ENCODE measurements around the gene KLHL17.

Gene KLHL17

GRCh38 chr1:965526-966134, 5.2 kb downstream of the KLHL17 start:
- no peaks in the 10 kb centered on the region for H3K9me3 ChIP-seq (ENCODE audit: low read length)
- no peak overlapping the region for H3K4me2 ChIP-seq (ENCODE audit: low read length)
- H4K20me1 ChIP-seq (ENCODE audit: insufficient read depth, low read length) = no peaks in the 10 kb centered on the region
- no peak overlapping the region for H2AFZ ChIP-seq (ENCODE audit: low read length)
- H3K4me3 ChIP-seq (ENCODE audit: low read depth, low read length, poor library complexity, severe bottlenecking) = no peak overlapping the region
- H3K9ac ChIP-seq (ENCODE audit: low read length) = no peak overlapping the region
- H3K9me2 ChIP-seq (ENCODE audit: low read depth, low read length) = no peaks in the 10 kb centered on the region
- no peaks in the 10 kb centered on the region; the same call in 1 of the 2 replicates for H3K27me3 ChIP-seq (ENCODE audit: insufficient read depth, low read length)
- no peaks in the 10 kb centered on the region; the same call in 1 of the 2 replicates for H3K36me3 ChIP-seq (ENCODE audit: insufficient read depth, low read length)
- no peaks in the 10 kb centered on the region for H3F3A ChIP-seq (ENCODE audit: insufficient read depth, low read length)
- H3K27ac ChIP-seq (ENCODE audit: low read depth, low read length, poor library complexity, severe bottlenecking) = no peak overlapping the region
- no peaks in the 10 kb centered on the region for H3K79me2 ChIP-seq (ENCODE audit: insufficient read depth, low read length)
- TF ChIP-seq CTCF (IDR thresholded peaks at IDR 0.05; ENCODE audit: low read length) (no peak), EZH2 (IDR thresholded peaks at IDR 0.05; ENCODE audit: borderline replicate concordance, low read length) (no peak)
- peaks cover 22% of the 10 kb centered on the region for H3K4me1 ChIP-seq (ENCODE audit: insufficient read depth, low read length, severe bottlenecking)

- Histone ChIP-seq H3K4me1 (ENCODE audit: insufficient read depth, low read length, severe bottlenecking) (peaks cover 20% of the 10 kb centered on the region), H3K9me2 (ENCODE audit: low read depth, low read length) (no peaks in the 10 kb centered on the region), H3F3A (ENCODE audit: insufficient read depth, low read length) (no peaks in the 10 kb centered on the region), H3K4me3 (ENCODE audit: low read depth, low read length, poor library complexity, severe bottlenecking) (peak within 1 kb of the TSS; percentile 57), H3K36me3 (ENCODE audit: insufficient read depth, low read length) (no peaks in the 10 kb centered on the region; the same call in 1 of the 2 replicates), H3K79me2 (ENCODE audit: insufficient read depth, low read length) (no peaks in the 10 kb centered on the region), H3K4me2 (ENCODE audit: low read length) (peak within 1 kb of the TSS; percentile 76), H2AFZ (ENCODE audit: low read length) (no peak within 1 kb of the TSS), H4K20me1 (ENCODE audit: insufficient read depth, low read length) (no peaks in the 10 kb centered on the region), H3K27me3 (ENCODE audit: insufficient read depth, low read length) (no peaks in the 10 kb centered on the region; the same call in 1 of the 2 replicates), H3K27ac (ENCODE audit: low read depth, low read length, poor library complexity, severe bottlenecking) (no peak within 1 kb of the TSS), H3K9me3 (ENCODE audit: low read length) (no peaks in the 10 kb centered on the region), H3K9ac (ENCODE audit: low read length) (peak within 1 kb of the TSS; percentile 33; the same call in 1 of the 2 replicates)
- no peak for TF ChIP-seq CTCF (IDR thresholded peaks at IDR 0.05; ENCODE audit: low read length)
- TF ChIP-seq EZH2 (IDR thresholded peaks at IDR 0.05; ENCODE audit: borderline replicate concordance, low read length) = no peak
Measured at GRCh38 chr1:966135-966703, 5.8 kb downstream of the KLHL17 start, which contains the start of gene PLEKHN1. PLEKHN1 (plus strand) TSS chr1:966482; CDS start chr1:966532, 50 bp downstream.

GRCh38 chr1:966704-967300, 6.4 kb downstream of the KLHL17 start:
- no peak overlapping the region for H2AFZ ChIP-seq (ENCODE audit: low read length)
- no peaks in the 10 kb centered on the region for H3K9me3 ChIP-seq (ENCODE audit: low read length)
- H3K27ac ChIP-seq (ENCODE audit: low read depth, low read length, poor library complexity, severe bottlenecking) = no peak overlapping the region
- no peaks in the 10 kb centered on the region for H3K79me2 ChIP-seq (ENCODE audit: insufficient read depth, low read length)
- peak overlapping the region; percentile 33; the same call in 1 of the 2 replicates for H3K9ac ChIP-seq (ENCODE audit: low read length)
- no peaks in the 10 kb centered on the region; the same call in 1 of the 2 replicates for H3K27me3 ChIP-seq (ENCODE audit: insufficient read depth, low read length)
- H3K9me2 ChIP-seq (ENCODE audit: low read depth, low read length) = no peaks in the 10 kb centered on the region
- H3K4me3 ChIP-seq (ENCODE audit: low read depth, low read length, poor library complexity, severe bottlenecking) = peak overlapping the region; percentile 57
- TF ChIP-seq CTCF (IDR thresholded peaks at IDR 0.05; ENCODE audit: low read length) (no peak), EZH2 (IDR thresholded peaks at IDR 0.05; ENCODE audit: borderline replicate concordance, low read length) (no peak)
- H3K36me3 ChIP-seq (ENCODE audit: insufficient read depth, low read length) = no peaks in the 10 kb centered on the region; the same call in 1 of the 2 replicates
- peak overlapping the region; percentile 76 for H3K4me2 ChIP-seq (ENCODE audit: low read length)
- H4K20me1 ChIP-seq (ENCODE audit: insufficient read depth, low read length) = no peaks in the 10 kb centered on the region
- no peaks in the 10 kb centered on the region for H3F3A ChIP-seq (ENCODE audit: insufficient read depth, low read length)
- H3K4me1 ChIP-seq (ENCODE audit: insufficient read depth, low read length, severe bottlenecking) = peaks cover 14% of the 10 kb centered on the region
